GM18520 (cell line): Measurements from ENCODE around the gene ZKSCAN3.
"Not testable (repeated sequence)": the region's sequence is repeated elsewhere in the genome, so short reads cannot be mapped to it uniquely, and the experiment has no call there.

Experiments
- ATAC-seq: cut with Tn5 transposase; IDR thresholded peaks from one replicate; pipeline ENCODE4 v1.9.1; 2021; ENCODE audit not compliant: unreplicated experiment

The ZKSCAN3 gene

DNA sequence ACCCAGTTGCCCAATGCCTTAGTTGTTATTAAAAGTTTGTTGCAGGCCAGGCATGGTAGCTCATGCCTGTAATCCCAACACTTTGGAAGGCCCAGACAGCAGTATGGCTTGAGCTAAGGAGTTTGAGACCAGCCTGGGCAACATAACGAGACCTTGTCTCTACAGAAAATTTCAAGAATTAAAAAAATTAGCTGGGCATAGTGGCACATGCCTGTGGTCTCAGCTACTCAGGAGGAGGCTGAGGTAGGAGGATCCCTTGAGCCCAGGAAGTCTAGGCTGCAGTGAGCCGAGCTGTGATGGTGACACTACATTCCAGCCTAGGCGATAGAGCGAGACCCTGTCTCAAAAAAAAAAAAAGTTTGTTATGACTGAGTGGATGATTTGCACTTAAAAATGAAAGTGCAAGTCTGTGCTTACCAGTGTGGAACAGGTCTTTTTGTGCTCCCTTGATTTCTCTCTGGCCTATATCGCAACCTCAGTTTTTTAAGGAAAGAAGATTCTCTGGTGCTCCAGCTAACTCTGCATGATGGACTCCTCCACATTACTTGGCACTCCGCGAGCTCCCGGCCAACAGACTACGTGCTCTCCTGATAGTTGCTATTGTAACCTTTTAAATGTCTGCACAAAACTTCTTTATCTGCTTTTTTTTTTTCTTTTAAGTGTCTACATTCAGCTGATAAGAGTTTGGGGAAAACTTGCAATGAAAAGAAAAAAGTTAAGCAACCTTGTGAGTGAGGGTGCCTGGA is 22.1 kb downstream of the ZKSCAN3 start:
- no peak for ATAC-seq

- no peak for ATAC-seq
These were observed 24.2 kb downstream of the ZKSCAN3 start for GRCh38 chr6:28373925-28374324.

DNA sequence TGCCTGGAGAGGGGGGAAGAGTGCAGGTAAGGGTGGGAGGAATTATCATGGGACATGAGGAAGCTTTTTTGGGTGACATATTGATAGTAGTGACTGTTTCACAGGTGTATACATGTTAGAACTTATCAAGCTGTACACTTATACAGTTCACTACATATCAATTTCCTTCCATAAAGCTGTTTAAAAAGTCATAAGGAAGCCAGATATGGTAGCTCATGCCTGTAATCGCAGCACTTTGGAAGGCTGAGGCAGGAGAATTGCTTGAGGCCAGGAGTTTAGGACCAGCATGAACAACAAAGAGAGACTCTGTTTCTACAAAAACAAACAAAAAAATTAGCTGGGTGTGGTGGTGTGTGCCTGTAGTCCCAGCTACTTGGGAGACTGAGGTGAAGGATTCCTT is 28.1 kb downstream of the ZKSCAN3 start:
- ATAC-seq, result no peak

- no peak for ATAC-seq
These were observed 28.9 kb downstream of the ZKSCAN3 start for GRCh38 chr6:28378644-28379043.

- ATAC-seq, result no peak
These were observed 30.6 kb downstream of the ZKSCAN3 start for GRCh38 chr6:28380381-28380780.

DNA sequence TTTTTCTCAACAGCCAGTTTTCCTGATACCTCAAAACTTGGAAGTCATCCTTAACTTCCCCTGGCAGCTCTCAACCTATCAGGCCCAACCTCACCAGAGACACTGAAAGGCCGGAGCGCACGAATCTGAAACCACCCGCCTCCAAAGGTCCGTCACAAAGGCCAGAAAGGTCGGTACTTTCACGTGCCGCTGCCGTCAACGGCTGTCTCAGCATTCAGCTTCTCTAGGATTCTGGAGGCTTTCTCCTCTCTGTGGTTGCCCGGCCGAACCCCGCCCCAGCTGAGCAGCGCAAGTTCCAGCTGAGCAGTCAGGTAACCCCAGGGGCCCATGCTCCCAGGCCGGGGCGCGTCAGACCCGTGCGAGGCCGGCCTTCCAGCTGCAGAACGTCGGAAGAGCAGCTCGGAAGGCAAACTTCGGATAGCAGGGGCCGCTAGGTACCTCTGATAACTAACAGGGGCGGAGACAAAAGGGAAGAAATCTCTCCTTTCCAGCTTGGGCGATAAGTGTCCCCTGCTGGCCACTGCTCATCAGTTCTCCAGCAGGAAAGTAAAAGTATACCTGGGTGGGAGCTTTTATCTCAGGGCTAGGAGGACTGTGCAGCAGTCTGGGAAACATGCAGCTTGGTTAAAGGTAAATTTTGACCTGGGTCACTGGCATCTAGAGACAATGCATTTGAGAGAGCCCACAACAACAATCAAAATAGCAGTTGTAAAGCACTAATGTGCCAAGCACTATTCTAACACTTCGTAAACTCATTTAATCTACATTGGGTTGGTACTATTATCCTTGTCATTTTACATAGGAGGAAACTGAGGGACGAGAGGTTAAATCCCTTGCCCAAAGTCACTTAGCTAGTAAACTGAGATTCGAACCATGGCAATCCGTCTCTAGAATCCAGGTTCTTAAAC is 33.7 kb downstream of the ZKSCAN3 start:
- no peak for ATAC-seq

GRCh38 chr6:28384143-28384533 is 34.4 kb downstream of the ZKSCAN3 start:
- ATAC-seq, result no peak

DNA sequence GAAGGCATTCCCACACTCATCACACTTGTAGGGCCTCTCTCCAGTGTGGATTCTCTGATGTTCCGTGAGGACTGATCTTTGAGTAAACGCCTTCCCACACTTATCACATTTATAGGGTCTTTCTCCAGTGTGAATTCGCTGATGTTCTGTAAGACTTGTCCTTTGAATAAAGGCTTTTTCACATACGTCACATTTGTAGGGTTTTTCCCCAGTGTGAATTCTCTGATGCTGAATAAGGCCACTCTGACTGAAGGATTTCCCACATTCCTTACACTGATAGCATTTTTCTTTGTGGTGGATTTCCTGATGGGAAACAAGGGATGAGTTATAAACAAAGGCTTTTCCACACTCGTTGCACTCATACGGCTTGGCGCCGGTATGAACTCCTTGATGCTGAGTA is 40.9 kb downstream of the ZKSCAN3 start:
- ATAC-seq, result no peak

- ATAC-seq, result no peak
These were observed 44.3 kb downstream of the ZKSCAN3 start for GRCh38 chr6:28393912-28394662.

DNA sequence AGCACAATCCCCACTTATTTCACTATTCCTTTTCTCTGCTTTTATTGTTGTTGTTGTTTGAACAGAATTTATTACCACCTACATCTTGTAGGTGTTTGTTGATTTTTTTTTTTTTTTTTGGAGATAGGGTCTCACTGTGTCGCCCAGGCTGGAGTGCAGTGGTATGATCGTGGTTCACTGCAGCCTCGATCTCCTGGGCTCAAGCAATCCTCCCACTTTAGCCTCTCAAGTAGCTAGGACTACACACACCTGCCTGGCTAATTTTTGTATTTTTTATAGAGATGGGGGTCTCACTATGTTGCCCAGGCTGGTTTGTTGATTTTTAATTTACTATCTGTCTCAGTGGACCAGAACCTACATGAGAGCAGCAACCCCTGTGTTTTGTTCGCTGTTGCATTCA is 46.2 kb downstream of the ZKSCAN3 start:
- ATAC-seq, result no peak

- peak; percentile 76 for ATAC-seq
These were observed 49.8 kb downstream of the ZKSCAN3 start, which contains the start of gene ZSCAN12 for GRCh38 chr6:28399350-28400121. Gene ZSCAN12, minus strand, starts transcription at chr6:28399747. Its CDS starts 1,342 bp downstream, at chr6:28398405.

GRCh38 chr6:28400122-28400451 is 50.3 kb downstream of the ZKSCAN3 start:
- no peak for ATAC-seq

DNA sequence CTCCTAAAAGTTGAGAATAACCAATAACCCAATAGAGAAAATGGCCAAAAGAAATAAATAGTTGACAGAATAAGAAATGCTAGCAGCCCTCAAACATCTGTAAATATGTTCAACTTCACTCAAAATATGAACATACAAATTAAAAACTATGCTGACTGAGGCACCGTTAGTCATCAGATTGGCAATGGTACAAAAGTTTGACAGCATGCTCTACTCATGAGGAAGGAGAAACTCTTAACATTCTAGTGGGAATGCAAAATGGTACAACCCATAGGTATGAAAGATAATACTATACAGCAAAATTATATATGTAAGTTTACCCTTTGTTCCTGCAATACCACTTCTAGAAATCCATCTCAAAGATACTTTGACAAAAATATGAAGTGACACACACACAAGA is 51.4 kb downstream of the ZKSCAN3 start:
- no peak for ATAC-seq

DNA sequence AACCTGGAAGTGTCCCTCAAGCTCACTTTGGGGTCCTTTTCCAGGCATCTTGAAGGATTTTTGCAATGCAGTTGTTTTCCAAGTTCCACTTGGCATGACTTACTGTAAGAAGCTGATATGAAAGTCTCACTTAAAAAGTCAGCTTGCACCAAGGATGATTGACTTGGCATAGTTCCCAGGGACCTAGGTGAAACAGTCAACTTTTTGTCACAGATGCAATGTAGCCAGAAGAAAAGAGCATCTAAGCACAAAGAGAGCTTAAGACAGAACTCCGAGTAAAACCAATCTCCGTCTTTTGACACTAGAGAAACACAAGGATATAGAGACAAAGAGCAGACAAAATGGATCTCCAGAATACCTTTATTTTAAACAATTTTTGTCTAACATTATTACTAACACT is 52.5 kb downstream of the ZKSCAN3 start:
- no peak for ATAC-seq

DNA sequence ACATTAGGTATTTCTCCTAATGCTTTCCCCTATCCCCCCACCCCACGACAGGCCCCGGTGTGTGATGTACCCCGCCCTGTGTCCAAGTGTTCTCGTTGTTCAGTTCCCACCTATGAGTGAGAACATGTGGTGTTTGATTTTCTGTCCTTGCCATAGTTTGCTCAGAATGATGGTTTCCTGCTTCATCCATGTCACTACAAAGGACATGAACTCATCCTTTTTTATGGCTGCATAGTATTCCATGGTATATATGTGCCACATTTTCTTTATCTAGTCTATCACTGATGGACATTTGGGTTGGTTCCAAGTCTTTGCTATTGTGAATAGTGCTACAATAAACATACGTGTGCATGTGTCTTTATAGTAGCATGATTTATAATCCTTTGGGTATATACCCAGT is 54.2 kb downstream of the ZKSCAN3 start:
- not testable (repeated sequence) for ATAC-seq

DNA sequence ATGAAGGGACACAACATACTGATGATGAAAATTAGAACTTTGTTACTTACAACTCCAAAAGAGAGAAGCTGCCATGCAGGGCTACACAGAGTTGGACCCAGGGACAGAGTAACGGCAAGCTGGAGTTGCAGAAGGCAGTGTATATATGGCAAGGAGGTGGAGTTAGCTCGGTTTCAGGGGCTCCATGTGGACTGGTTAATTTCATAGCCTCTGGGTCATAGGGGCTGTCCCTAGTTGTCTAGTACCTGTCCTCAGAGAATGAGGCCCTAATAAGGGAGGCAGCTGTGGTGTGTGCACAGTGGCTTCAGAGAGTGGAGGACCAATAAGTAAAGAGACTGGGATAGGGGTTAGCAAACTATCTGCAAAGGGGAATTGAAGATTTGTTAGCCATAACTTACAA is 57.7 kb downstream of the ZKSCAN3 start:
- no peak for ATAC-seq

DNA sequence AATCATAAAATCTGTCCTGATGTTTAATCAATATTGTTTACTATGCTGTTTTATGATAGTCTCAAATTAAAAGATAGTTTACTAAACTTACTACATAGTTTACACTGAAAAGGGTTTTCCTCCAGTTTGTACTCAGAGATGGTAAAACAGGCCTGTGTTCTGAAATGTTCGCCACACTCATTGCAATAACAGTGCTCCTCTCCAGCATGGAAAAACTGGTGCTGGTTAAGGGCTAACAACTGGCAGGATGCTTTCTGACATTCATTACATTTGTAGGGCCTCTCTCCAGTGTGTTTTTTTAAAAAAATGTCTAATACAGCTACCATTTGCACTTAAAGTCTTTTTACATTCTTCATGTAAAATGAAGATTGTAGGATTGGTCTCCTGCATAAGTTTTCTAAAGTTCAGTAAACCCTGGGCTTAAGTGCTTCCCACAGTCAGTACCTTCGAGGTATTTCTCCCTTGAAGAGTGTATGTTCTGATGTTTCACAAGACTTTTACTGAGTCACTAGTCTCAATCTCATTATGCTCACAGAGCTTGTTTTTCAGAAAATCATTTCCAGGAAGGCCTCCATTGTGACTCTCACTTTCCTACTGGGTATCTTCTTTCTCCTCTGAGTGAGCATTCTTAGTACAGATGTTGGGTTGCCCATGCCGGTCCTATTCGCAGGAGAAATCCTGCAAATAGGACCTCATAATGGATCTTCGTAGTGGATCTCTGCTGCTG is 58.5 kb downstream of the ZKSCAN3 start:
- no peak for ATAC-seq

DNA sequence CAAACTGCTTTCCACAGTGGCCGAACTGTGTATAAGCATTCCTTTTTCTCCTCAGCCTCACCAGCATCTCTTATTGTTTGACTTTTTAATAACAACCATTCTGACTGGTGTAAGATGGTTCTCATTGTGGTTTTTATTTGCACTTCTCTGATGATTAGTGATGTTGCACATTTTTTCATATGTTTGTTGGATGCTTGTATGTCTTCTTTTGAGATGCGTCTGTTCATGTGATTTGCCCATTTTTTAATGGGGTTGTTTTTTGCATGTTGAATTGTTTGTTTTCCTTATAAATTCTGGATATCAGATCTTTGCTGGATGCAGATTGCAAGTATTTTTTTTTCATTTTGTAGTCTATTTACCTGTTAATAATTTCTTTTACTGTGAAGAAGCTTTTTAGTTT is 61.0 kb downstream of the ZKSCAN3 start:
- ATAC-seq, result no peak

- ATAC-seq, result no peak
These were observed 63.9 kb downstream of the ZKSCAN3 start for GRCh38 chr6:28413681-28414080.
